HepG2 (cell line): Measurements from ENCODE around the gene ZNF500. TPM values are rescaled to one million over a fixed set of nuclear protein-coding genes. Genes with fewer than 3 reads are reported as not detected.
A peak's percentile ranks its signal among the peaks of the same experiment; 100 is the strongest.

Experiments
- AGO1 ChIP-seq: fragments of 200-400 bp; formaldehyde crosslinking; IDR thresholded peaks from 2 replicates; pipeline ENCODE4 v1.6.1; 2017; ENCODE audit warnings: mild to moderate bottlenecking, low read depth, low read length, moderate library complexity; ENCODE audit not compliant: poor library complexity, severe bottlenecking
- ATM ChIP-seq: fragments of 450-650 bp; IDR thresholded peaks from 2 replicates; pipeline ENCODE4 v1.7.1; 2017; ENCODE audit warnings: mild to moderate bottlenecking, borderline replicate concordance
- BORCS8-MEF2B ChIP-seq: sonication (generic); formaldehyde crosslinking; IDR thresholded peaks from 2 replicates; pipeline ENCODE4 v1.8.0; 2022; ENCODE audit warnings: mild to moderate bottlenecking, missing genetic modification reagents
- PHF21A ChIP-seq: sonication (generic); formaldehyde crosslinking; IDR thresholded peaks from 2 replicates; pipeline ENCODE4 v1.5.0; 2020; ENCODE audit warnings: mild to moderate bottlenecking, missing genetic modification reagents
- POLR2AphosphoS2 ChIP-seq: IDR thresholded peaks from 2 replicates; pipeline ENCODE4 v1.6.1; 2011; ENCODE audit warnings: low read depth, low read length, improper control_type of control experiment
- RAD51 ChIP-seq: fragments of 450-650 bp; IDR thresholded peaks from 2 replicates; pipeline ENCODE4 v1.6.1; 2016; ENCODE audit warnings: borderline replicate concordance
- TBX2 ChIP-seq: sonication (generic); formaldehyde crosslinking; IDR thresholded peaks from 2 replicates; pipeline ENCODE4 v1.5.0; 2020; ENCODE audit warnings: missing genetic modification reagents, mild to moderate bottlenecking, borderline replicate concordance
- TCF7 ChIP-seq: sonication (generic); IDR thresholded peaks from 2 replicates; pipeline ENCODE4 v1.6.1; 2016; ENCODE audit warnings: antibody characterized with exemption, low read depth
- ZBTB1 ChIP-seq: sonication (generic); formaldehyde crosslinking; IDR thresholded peaks from 2 replicates; pipeline ENCODE4 v1.4.0; 2020; ENCODE audit warnings: missing genetic modification reagents, borderline replicate concordance
- ZNF317 ChIP-seq: sonication (generic); formaldehyde crosslinking; IDR thresholded peaks from 2 replicates; pipeline ENCODE4 v1.5.0; 2020; ENCODE audit warnings: mild to moderate bottlenecking, missing genetic modification reagents
- ZNF556 ChIP-seq: sonication (generic); formaldehyde crosslinking; IDR thresholded peaks from 2 replicates; pipeline ENCODE4 v1.4.0; 2020; ENCODE audit warnings: mild to moderate bottlenecking, missing genetic modification reagents, borderline replicate concordance
- ZNF607 ChIP-seq: sonication (generic); formaldehyde crosslinking; IDR thresholded peaks from 2 replicates; pipeline ENCODE4 v1.5.1; 2020; ENCODE audit warnings: missing genetic modification reagents, mild to moderate bottlenecking, borderline replicate concordance
- polyA plus RNA-seq, 8 experiments: library from polyadenylated mRNA; depleted of rRNA in 3 of 8; stranded (reverse) in 7 of 8; unstranded in 1 of 8; fragments of >200 nt; fragmentation: Illumina TruSeq in 4 of 8; extraction: Trizol in 4 of 8; gene quantifications; 2 replicates each; pipeline versions ENCODE4 v1.2.1 to v1.2.3, GENCODE V29; 2011 to 2016; ENCODE audit warnings: low read depth in 4 of 8, missing spikeins in 1 of 8, mixed read lengths in 1 of 8; ENCODE audit not compliant: insufficient read depth in 1 of 8
- total RNA-seq, 5 experiments: library from RNA; depleted of rRNA; stranded (reverse); fragments of >200 nt; fragmentation: Illumina TruSeq; extraction: Trizol; gene quantifications; 2 replicates each; pipeline ENCODE4 v1.2.3, GENCODE V29; 2016; ENCODE audit warnings: low read depth in 1 of 5
- TF ChIP-seq, protein P1 (sequence below): sonication (generic); formaldehyde crosslinking; IDR thresholded peaks from 2 replicates; pipeline ENCODE4 v1.4.0; 2020; ENCODE audit warnings: missing genetic modification reagents, borderline replicate concordance
- TF ChIP-seq, protein P2 (sequence below): sonication (generic); formaldehyde crosslinking; IDR thresholded peaks from 2 replicates; pipeline ENCODE4 v1.4.0; 2020; ENCODE audit warnings: missing genetic modification reagents
- TF ChIP-seq, protein P3 (sequence below): sonication (generic); formaldehyde crosslinking; IDR thresholded peaks from 2 replicates; pipeline ENCODE4 v1.5.1; 2020; ENCODE audit warnings: mild to moderate bottlenecking, missing genetic modification reagents, moderate library complexity
- TF ChIP-seq, protein P4 (sequence below): sonication (generic); formaldehyde crosslinking; IDR thresholded peaks from 2 replicates; pipeline ENCODE4 v1.4.0; 2020; ENCODE audit warnings: missing genetic modification reagents
- TF ChIP-seq, protein P5 (sequence below): sonication (generic); formaldehyde crosslinking; IDR thresholded peaks from 2 replicates; pipeline ENCODE4 v1.5.0; 2020; ENCODE audit warnings: mild to moderate bottlenecking, missing genetic modification reagents

The ZNF500 gene
- total and polyA plus RNA-seq, 2 of the 13 experiments (the other 11 are each of a cell fraction or from before 2014, with no cell fraction given) = 6.1 to 12.2 TPM

DNA sequence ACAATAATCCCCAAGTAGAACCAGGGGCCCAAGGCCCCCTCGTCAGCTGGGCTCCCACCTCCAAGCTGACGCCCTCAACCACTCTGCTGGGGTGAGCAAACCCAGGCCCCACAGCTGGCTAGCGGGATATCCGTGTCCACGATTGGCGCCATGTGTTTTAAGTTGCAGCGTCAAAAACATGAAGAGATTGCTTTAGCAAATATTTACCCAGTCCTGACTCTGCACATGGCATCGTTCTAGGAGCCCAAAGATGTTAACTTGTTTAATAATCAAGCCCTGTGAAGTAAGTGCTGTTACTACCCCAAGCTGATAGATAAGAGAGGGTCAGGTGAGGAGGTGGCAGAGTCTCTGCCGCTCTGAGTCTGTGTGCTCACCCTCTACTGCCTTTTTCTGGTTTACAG lies 21.5 kb upstream of the ZNF500 start (continued):
- TF ChIP-seq, protein P1, sequence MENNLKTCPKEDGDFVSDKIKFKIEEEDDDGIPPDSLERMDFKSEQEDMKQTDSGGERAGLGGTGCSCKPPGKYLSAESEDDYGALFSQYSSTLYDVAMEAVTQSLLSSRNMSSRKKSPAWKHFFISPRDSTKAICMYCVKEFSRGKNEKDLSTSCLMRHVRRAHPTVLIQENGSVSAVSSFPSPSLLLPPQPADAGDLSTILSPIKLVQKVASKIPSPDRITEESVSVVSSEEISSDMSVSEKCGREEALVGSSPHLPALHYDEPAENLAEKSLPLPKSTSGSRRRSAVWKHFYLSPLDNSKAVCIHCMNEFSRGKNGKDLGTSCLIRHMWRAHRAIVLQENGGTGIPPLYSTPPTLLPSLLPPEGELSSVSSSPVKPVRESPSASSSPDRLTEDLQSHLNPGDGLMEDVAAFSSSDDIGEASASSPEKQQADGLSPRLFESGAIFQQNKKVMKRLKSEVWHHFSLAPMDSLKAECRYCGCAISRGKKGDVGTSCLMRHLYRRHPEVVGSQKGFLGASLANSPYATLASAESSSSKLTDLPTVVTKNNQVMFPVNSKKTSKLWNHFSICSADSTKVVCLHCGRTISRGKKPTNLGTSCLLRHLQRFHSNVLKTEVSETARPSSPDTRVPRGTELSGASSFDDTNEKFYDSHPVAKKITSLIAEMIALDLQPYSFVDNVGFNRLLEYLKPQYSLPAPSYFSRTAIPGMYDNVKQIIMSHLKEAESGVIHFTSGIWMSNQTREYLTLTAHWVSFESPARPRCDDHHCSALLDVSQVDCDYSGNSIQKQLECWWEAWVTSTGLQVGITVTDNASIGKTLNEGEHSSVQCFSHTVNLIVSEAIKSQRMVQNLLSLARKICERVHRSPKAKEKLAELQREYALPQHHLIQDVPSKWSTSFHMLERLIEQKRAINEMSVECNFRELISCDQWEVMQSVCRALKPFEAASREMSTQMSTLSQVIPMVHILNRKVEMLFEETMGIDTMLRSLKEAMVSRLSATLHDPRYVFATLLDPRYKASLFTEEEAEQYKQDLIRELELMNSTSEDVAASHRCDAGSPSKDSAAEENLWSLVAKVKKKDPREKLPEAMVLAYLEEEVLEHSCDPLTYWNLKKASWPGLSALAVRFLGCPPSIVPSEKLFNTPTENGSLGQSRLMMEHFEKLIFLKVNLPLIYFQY (CRISPR knock-in tag) = no peak
- no peak for TF ChIP-seq AGO1
- no peak for TF ChIP-seq POLR2AphosphoS2
- TF ChIP-seq TBX2 (CRISPR knock-in tag) = peak; percentile 37; the same call in 1 of the 2 replicates
- no peak for TF ChIP-seq ATM
- no peak for TF ChIP-seq BORCS8-MEF2B (CRISPR knock-in tag)
- TF ChIP-seq, protein P2, sequence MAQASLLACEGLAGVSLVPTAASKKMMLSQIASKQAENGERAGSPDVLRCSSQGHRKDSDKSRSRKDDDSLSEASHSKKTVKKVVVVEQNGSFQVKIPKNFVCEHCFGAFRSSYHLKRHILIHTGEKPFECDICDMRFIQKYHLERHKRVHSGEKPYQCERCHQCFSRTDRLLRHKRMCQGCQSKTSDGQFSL (CRISPR knock-in tag) = no peak
- TF ChIP-seq ZNF556 (CRISPR knock-in tag) = no peak
- TF ChIP-seq, protein P3, sequence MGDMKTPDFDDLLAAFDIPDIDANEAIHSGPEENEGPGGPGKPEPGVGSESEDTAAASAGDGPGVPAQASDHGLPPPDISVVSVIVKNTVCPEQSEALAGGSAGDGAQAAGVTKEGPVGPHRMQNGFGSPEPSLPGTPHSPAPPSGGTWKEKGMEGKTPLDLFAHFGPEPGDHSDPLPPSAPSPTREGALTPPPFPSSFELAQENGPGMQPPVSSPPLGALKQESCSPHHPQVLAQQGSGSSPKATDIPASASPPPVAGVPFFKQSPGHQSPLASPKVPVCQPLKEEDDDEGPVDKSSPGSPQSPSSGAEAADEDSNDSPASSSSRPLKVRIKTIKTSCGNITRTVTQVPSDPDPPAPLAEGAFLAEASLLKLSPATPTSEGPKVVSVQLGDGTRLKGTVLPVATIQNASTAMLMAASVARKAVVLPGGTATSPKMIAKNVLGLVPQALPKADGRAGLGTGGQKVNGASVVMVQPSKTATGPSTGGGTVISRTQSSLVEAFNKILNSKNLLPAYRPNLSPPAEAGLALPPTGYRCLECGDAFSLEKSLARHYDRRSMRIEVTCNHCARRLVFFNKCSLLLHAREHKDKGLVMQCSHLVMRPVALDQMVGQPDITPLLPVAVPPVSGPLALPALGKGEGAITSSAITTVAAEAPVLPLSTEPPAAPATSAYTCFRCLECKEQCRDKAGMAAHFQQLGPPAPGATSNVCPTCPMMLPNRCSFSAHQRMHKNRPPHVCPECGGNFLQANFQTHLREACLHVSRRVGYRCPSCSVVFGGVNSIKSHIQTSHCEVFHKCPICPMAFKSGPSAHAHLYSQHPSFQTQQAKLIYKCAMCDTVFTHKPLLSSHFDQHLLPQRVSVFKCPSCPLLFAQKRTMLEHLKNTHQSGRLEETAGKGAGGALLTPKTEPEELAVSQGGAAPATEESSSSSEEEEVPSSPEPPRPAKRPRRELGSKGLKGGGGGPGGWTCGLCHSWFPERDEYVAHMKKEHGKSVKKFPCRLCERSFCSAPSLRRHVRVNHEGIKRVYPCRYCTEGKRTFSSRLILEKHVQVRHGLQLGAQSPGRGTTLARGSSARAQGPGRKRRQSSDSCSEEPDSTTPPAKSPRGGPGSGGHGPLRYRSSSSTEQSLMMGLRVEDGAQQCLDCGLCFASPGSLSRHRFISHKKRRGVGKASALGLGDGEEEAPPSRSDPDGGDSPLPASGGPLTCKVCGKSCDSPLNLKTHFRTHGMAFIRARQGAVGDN = peak; percentile 56
- TF ChIP-seq ZNF607 (CRISPR knock-in tag) = no peak
- TF ChIP-seq, protein P4, sequence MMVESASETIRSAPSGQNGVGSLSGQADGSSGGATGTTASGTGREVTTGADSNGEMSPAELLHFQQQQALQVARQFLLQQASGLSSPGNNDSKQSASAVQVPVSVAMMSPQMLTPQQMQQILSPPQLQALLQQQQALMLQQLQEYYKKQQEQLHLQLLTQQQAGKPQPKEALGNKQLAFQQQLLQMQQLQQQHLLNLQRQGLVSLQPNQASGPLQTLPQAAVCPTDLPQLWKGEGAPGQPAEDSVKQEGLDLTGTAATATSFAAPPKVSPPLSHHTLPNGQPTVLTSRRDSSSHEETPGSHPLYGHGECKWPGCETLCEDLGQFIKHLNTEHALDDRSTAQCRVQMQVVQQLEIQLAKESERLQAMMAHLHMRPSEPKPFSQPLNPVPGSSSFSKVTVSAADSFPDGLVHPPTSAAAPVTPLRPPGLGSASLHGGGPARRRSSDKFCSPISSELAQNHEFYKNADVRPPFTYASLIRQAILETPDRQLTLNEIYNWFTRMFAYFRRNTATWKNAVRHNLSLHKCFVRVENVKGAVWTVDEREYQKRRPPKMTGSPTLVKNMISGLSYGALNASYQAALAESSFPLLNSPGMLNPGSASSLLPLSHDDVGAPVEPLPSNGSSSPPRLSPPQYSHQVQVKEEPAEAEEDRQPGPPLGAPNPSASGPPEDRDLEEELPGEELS = peak; percentile 35; the same call in 1 of the 2 replicates
- TF ChIP-seq, protein P5, sequence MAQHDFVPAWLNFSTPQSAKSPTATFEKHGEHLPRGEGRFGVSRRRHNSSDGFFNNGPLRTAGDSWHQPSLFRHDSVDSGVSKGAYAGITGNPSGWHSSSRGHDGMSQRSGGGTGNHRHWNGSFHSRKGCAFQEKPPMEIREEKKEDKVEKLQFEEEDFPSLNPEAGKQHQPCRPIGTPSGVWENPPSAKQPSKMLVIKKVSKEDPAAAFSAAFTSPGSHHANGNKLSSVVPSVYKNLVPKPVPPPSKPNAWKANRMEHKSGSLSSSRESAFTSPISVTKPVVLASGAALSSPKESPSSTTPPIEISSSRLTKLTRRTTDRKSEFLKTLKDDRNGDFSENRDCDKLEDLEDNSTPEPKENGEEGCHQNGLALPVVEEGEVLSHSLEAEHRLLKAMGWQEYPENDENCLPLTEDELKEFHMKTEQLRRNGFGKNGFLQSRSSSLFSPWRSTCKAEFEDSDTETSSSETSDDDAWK (CRISPR knock-in tag) = no peak
- TF ChIP-seq ZNF317 (CRISPR knock-in tag) = no peak
- no peak for TF ChIP-seq PHF21A (CRISPR knock-in tag)
- TF ChIP-seq TCF7 = no peak
- no peak for TF ChIP-seq RAD51
- no peak for TF ChIP-seq ZBTB1
